ENCODE data around the gene RALGPS1. TPM values are rescaled to one million over a fixed set of nuclear protein-coding genes. Genes with fewer than 3 reads are reported as not detected.
"Not testable (repeated sequence)": the region's sequence is repeated elsewhere in the genome, so short reads cannot be mapped to it uniquely, and the experiment has no call there.

The RALGPS1 gene
- polyA plus RNA-seq, 1 of the 3 experiments (the other 2 are of a cell fraction) = 3.9 TPM

DNA sequence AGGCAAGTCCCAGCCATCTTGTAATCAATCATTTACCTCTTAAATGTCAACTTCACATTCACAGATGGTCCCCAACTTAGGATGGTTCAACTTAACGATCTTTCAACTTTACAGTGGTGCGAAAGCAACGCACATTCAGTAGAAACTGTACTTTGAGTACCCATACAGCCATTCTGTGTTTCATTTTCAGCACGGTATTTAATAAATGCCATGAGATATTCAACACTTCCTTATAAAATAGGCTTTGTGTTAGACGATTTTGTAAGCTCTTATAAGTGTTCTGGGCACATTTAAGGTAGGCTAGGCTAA, 254.9 kb downstream of the RALGPS1 start (continued):
- TF ChIP-seq, protein P1, sequence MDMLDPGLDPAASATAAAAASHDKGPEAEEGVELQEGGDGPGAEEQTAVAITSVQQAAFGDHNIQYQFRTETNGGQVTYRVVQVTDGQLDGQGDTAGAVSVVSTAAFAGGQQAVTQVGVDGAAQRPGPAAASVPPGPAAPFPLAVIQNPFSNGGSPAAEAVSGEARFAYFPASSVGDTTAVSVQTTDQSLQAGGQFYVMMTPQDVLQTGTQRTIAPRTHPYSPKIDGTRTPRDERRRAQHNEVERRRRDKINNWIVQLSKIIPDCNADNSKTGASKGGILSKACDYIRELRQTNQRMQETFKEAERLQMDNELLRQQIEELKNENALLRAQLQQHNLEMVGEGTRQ (IDR thresholded peaks at IDR 0.05; ENCODE audit: borderline replicate concordance, low read depth, low read length) = no peak
- TF ChIP-seq RAD21 (IDR thresholded peaks at IDR 0.05; ENCODE audit: low read length) (no peak), RCOR1 (IDR thresholded peaks at IDR 0.05; ENCODE audit: low read length) (no peak), GATA2 (CRISPR knock-in tag; IDR thresholded peaks at IDR 0.05) (no peak)

DNA sequence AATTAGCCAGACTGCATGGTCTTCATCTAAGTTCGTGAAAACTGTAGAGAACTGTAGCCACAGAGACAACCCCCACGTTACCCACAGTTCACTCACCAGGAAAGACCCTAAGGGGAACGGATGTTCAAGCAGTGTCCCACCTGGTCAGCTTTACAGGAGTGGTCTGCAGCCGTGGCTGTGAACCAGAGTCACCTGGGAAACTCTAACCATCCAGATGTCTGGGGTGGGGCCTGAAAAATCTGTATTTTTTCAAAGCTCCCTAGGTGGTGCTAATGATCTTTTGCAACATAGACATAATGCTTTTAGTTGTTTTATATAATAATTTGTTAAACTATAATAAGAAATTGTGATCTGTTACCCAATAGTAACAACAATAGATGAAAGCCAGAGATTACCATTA, 255.5 kb downstream of the RALGPS1 start:
- no peaks in the 10 kb centered on the region for H3F3A ChIP-seq (replicated peaks; ENCODE audit: insufficient read depth)
- no peaks in the 10 kb centered on the region for H3K36me3 ChIP-seq (replicated peaks in 1 of 2; ENCODE audit: control insufficient read depth in 1 of 2, insufficient read depth in 2 of 2, low read length in 1 of 2)
- no peaks in the 10 kb centered on the region for H3K27me3 ChIP-seq (ENCODE audit: insufficient read depth)
- H3K9ac ChIP-seq = no peak overlapping the region
- TF ChIP-seq TAF1 (IDR thresholded peaks at IDR 0.05; ENCODE audit: borderline replicate concordance, low read depth, low read length) = no peak
- 0 out of 4 replicates have a peak, but pooled peaks of 1 of the 2 experiments have one; percentile 6 for TF ChIP-seq EP300 (IDR thresholded peaks at IDR 0.05; ENCODE audit: borderline replicate concordance in 1 of 2, low read depth in 1 of 2, low read length in 1 of 2)
- no peaks in the 10 kb centered on the region for H4K20me1 ChIP-seq (ENCODE audit: insufficient read depth)
- no peak overlapping the region; a peak in 1 of 4 replicates for H3K27ac ChIP-seq (ENCODE audit: low read depth in 2 of 2, low read length in 1 of 2)
- H3K4me1 ChIP-seq (ENCODE audit: control insufficient read depth in 1 of 2, insufficient read depth in 2 of 2, low read depth in 1 of 2, low read length in 1 of 2) = peaks cover 0 to 12% of the 10 kb centered on the region in 2 experiments; a peak in 3 of 4 replicates
- WGBS (ENCODE audit: low lambda C conversion rate) = 81% methylated on average over 4 of the region's 4 CpGs
- no peak overlapping the region for H3K4me2 ChIP-seq
- ChIA-PET CTCF (interaction anchor here (0.7 to 1.6 kb wide), 3 partner anchors 13 to 230 kb away, joined by 3 to 10 read pairs (median 5); no protein-coding TSS in a partner anchor), POLR2A (no interaction called here)
- no peaks in the 10 kb centered on the region for H3K79me2 ChIP-seq (ENCODE audit: insufficient read depth)
- H3K9me2 ChIP-seq = no peaks in the 10 kb centered on the region
- no peak overlapping the region for H2AFZ ChIP-seq (ENCODE audit: low read depth)
- H3K4me3 ChIP-seq (ENCODE audit: low read depth in 2 of 2, low read length in 1 of 2) = no peak overlapping the region
- H3K9me3 ChIP-seq = no peaks in the 10 kb centered on the region
- DNase-seq = no peak

- Histone ChIP-seq H3K4me1 (ENCODE audit: control insufficient read depth in 1 of 2, insufficient read depth in 2 of 2, low read depth in 1 of 2, low read length in 1 of 2) (peaks cover 0 to 11% of the 10 kb centered on the region in 2 experiments; a peak in 3 of 4 replicates), H3F3A (replicated peaks; ENCODE audit: insufficient read depth) (no peaks in the 10 kb centered on the region), H3K79me2 (ENCODE audit: insufficient read depth) (no peaks in the 10 kb centered on the region), H3K9me3 (no peaks in the 10 kb centered on the region), H3K4me3 (ENCODE audit: low read depth in 2 of 2, low read length in 1 of 2) (no peak overlapping the region), H3K27ac (ENCODE audit: low read depth in 2 of 2, low read length in 1 of 2) (no peak overlapping the region; a peak in 1 of 4 replicates), H3K36me3 (replicated peaks in 1 of 2; ENCODE audit: control insufficient read depth in 1 of 2, insufficient read depth in 2 of 2, low read length in 1 of 2) (no peaks in the 10 kb centered on the region), H2AFZ (ENCODE audit: low read depth) (no peak overlapping the region), H3K9ac (no peak overlapping the region), H3K9me2 (no peaks in the 10 kb centered on the region), H3K4me2 (no peak overlapping the region), H4K20me1 (ENCODE audit: insufficient read depth) (no peaks in the 10 kb centered on the region), H3K27me3 (ENCODE audit: insufficient read depth) (no peaks in the 10 kb centered on the region)
- no peak for DNase-seq
- ChIA-PET CTCF (interaction anchor here (0.7 to 1.6 kb wide), 3 partner anchors 13 to 230 kb away, joined by 3 to 10 read pairs (median 5); no protein-coding TSS in a partner anchor), POLR2A (no interaction called here)
- TF ChIP-seq RCOR1 (IDR thresholded peaks at IDR 0.05; ENCODE audit: low read length) = no peak
- TF ChIP-seq ELF1 (IDR thresholded peaks at IDR 0.05) = no peak
- TF ChIP-seq TAF1 (IDR thresholded peaks at IDR 0.05; ENCODE audit: borderline replicate concordance, low read depth, low read length) = no peak
- TF ChIP-seq GABPA (IDR thresholded peaks at IDR 0.05; ENCODE audit: low read depth) = no peak
- TF ChIP-seq MEF2A (IDR thresholded peaks at IDR 0.05; ENCODE audit: borderline replicate concordance, low read depth) = no peak
- TF ChIP-seq SMC3 (IDR thresholded peaks at IDR 0.05; ENCODE audit: low read depth, low read length) = no peak
- no peak for TF ChIP-seq EZH2phosphoT487 (IDR thresholded peaks at IDR 0.05; ENCODE audit: borderline replicate concordance, low read depth)
- no peak for TF ChIP-seq TEAD4 (IDR thresholded peaks at IDR 0.05; ENCODE audit: borderline replicate concordance, insufficient read depth)
- TF ChIP-seq, protein P2, sequence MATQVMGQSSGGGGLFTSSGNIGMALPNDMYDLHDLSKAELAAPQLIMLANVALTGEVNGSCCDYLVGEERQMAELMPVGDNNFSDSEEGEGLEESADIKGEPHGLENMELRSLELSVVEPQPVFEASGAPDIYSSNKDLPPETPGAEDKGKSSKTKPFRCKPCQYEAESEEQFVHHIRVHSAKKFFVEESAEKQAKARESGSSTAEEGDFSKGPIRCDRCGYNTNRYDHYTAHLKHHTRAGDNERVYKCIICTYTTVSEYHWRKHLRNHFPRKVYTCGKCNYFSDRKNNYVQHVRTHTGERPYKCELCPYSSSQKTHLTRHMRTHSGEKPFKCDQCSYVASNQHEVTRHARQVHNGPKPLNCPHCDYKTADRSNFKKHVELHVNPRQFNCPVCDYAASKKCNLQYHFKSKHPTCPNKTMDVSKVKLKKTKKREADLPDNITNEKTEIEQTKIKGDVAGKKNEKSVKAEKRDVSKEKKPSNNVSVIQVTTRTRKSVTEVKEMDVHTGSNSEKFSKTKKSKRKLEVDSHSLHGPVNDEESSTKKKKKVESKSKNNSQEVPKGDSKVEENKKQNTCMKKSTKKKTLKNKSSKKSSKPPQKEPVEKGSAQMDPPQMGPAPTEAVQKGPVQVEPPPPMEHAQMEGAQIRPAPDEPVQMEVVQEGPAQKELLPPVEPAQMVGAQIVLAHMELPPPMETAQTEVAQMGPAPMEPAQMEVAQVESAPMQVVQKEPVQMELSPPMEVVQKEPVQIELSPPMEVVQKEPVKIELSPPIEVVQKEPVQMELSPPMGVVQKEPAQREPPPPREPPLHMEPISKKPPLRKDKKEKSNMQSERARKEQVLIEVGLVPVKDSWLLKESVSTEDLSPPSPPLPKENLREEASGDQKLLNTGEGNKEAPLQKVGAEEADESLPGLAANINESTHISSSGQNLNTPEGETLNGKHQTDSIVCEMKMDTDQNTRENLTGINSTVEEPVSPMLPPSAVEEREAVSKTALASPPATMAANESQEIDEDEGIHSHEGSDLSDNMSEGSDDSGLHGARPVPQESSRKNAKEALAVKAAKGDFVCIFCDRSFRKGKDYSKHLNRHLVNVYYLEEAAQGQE (IDR thresholded peaks at IDR 0.05; ENCODE audit: low read depth, low read length) = no peak
- no peak for TF ChIP-seq CHD2 (IDR thresholded peaks at IDR 0.05; ENCODE audit: low read length, partially characterized antibody)
- 97% methylated on average over 2 of the region's 2 CpGs for WGBS (ENCODE audit: low lambda C conversion rate)
Observed at GRCh38 chr9:127170652-127171051, 256.1 kb downstream of the RALGPS1 start.

DNA sequence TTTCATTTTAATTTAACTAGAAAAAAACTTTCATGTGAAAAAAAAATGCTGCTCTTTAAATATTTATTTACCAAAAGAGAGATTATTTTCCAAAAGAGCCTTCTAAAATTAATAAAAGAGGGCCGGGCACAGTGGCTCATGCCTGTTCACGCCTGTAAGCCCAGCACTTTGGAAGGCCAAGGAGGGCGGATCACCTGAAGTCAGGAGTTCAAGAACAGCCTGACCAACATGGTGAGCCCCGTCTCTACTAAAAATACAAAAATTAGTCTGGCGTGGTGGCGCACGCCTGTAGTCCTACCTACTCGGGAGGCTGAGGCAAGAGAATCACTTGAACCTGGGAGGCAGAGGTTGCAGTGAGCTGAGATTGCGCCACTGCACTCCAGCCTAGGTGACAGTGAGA, 256.8 kb downstream of the RALGPS1 start:
- H3K79me2 ChIP-seq (ENCODE audit: insufficient read depth); H3K4me2 ChIP-seq; DNase-seq; H3K9me3 ChIP-seq; H3K36me3 ChIP-seq (replicated peaks in 1 of 2; ENCODE audit: control insufficient read depth in 1 of 2, insufficient read depth in 2 of 2, low read length in 1 of 2); H3K27me3 ChIP-seq (ENCODE audit: insufficient read depth); H4K20me1 ChIP-seq (ENCODE audit: insufficient read depth); H3K27ac ChIP-seq (ENCODE audit: low read depth in 2 of 2, low read length in 1 of 2); H3K4me3 ChIP-seq (ENCODE audit: low read depth in 2 of 2, low read length in 1 of 2); H3K9me2 ChIP-seq; POLR2A ChIA-PET; H2AFZ ChIP-seq (ENCODE audit: low read depth); H3F3A ChIP-seq (replicated peaks; ENCODE audit: insufficient read depth); H3K9ac ChIP-seq: not testable (repeated sequence)
- 94% methylated on average over 9 of the region's 9 CpGs for whole genome bisulfite sequencing (ENCODE audit: low lambda C conversion rate)
- peaks cover 0 to 11% of the 10 kb centered on the region in 2 experiments; a peak in 3 of 4 replicates for H3K4me1 ChIP-seq (ENCODE audit: control insufficient read depth in 1 of 2, insufficient read depth in 2 of 2, low read depth in 1 of 2, low read length in 1 of 2)
- CTCF ChIA-PET = interaction anchor here (1.3 kb wide), 1 partner anchor 231 kb away, joined by 5 read pairs; no protein-coding TSS in a partner anchor
